Activated T-cell treated with anti-CD3 and anti-CD28 coated beads for 1 hour (primary cell): ENCODE results near the gene DOK7.
"Not testable (repeated sequence)": the region's sequence is repeated elsewhere in the genome, so short reads cannot be mapped to it uniquely, and the experiment has no call there.

Experiments
- DNase-seq: peaks from one replicate; pipeline ENCODE4 v3.0.0-alpha.2; 2020; ENCODE audit warnings: low read depth

The DOK7 gene

GRCh38 chr4:3442959-3443749, 20.0 kb upstream of the DOK7 start:
- DNase-seq, result peak; percentile 52

- no peak for DNase-seq
Observed at GRCh38 chr4:3443750-3444309, 19.3 kb upstream of the DOK7 start.

- DNase-seq, result no peak
Observed at GRCh38 chr4:3444351-3445110, 18.6 kb upstream of the DOK7 start.

GRCh38 chr4:3445111-3445820, 17.8 kb upstream of the DOK7 start:
- DNase-seq, result no peak

- DNase-seq, result no peak
Observed at GRCh38 chr4:3445829-3446545, 17.1 kb upstream of the DOK7 start.

GRCh38 chr4:3446631-3447320, 16.3 kb upstream of the DOK7 start:
- no peak for DNase-seq

- no peak for DNase-seq
Observed at GRCh38 chr4:3447431-3448395, 15.4 kb upstream of the DOK7 start.

GRCh38 chr4:3449047-3449573, 14.0 kb upstream of the DOK7 start:
- no peak for DNase-seq

GRCh38 chr4:3449574-3450534, 13.3 kb upstream of the DOK7 start:
- DNase-seq, result no peak

- DNase-seq, result no peak
Observed at GRCh38 chr4:3450643-3451042, 12.5 kb upstream of the DOK7 start.

- DNase-seq, result no peak
Observed at GRCh38 chr4:3451956-3452355, 11.2 kb upstream of the DOK7 start.

GRCh38 chr4:3452376-3452775, 10.7 kb upstream of the DOK7 start:
- no peak for DNase-seq

- not testable (repeated sequence) for DNase-seq
Observed at GRCh38 chr4:3455596-3455995, 7.5 kb upstream of the DOK7 start.

GRCh38 chr4:3458371-3458770, 4.7 kb upstream of the DOK7 start:
- DNase-seq, result no peak

- not testable (repeated sequence) for DNase-seq
Observed at GRCh38 chr4:3459156-3459555, 4.0 kb upstream of the DOK7 start.

GRCh38 chr4:3460926-3461325, 2.2 kb upstream of the DOK7 start:
- no peak for DNase-seq

- no peak for DNase-seq
Observed at GRCh38 chr4:3461515-3462291, 1.4 kb upstream of the DOK7 start.

- no peak for DNase-seq
Observed at GRCh38 chr4:3462321-3462789, 751 bp upstream of the DOK7 start.
